Measurements from ENCODE around the gene HLA-G.
"Not testable (repeated sequence)": the region's sequence is repeated elsewhere in the genome, so short reads cannot be mapped to it uniquely, and the experiment has no call there.

HLA-G gene

GRCh38 chr6:29827579-29828470 lies at the start of gene HLA-G:
TSS of gene HLA-G (plus strand) at chr6:29827825. CDS start at chr6:29827845, 20 bp downstream.
- DNase-seq (ENCODE audit: low spot score): no peak

- DNase-seq (ENCODE audit: low spot score): not testable (repeated sequence)
Observed at GRCh38 chr6:29780019-29780698, 47.5 kb upstream of the HLA-G start.

- no peak for DNase-seq (ENCODE audit: low spot score)
Observed at GRCh38 chr6:29789176-29789575, 38.4 kb upstream of the HLA-G start.

DNA sequence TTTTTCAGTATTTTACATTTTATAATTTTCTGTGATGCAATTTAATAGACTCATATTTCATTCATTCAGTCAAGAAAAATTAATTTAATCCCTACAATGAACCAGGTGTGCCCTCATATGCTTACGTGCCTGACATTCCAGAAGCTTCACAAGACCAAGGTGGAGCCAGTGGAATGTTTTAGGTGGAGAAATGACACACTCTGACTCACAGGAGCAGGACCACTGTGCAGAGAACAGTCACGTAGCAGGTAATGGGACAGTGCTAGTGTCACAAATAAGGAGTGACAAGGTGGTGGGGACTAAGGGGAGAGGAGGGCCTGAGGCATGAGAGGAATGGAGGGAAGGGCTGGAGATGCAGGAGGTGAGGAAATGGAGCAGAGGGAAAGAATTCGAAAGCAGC lies 37.0 kb upstream of the HLA-G start:
- no peak for DNase-seq (ENCODE audit: low spot score)

- no peak for DNase-seq (ENCODE audit: low spot score)
Observed at GRCh38 chr6:29791162-29791561, 36.5 kb upstream of the HLA-G start.

GRCh38 chr6:29791786-29792122 lies 35.9 kb upstream of the HLA-G start:
- no peak for DNase-seq (ENCODE audit: low spot score)

GRCh38 chr6:29792123-29793035 lies 35.2 kb upstream of the HLA-G start:
- DNase-seq (ENCODE audit: low spot score): no peak

- no peak for DNase-seq (ENCODE audit: low spot score)
Observed at GRCh38 chr6:29793036-29793356, 34.6 kb upstream of the HLA-G start.

GRCh38 chr6:29793796-29794195 lies 33.8 kb upstream of the HLA-G start:
- DNase-seq (ENCODE audit: low spot score): no peak

- no peak for DNase-seq (ENCODE audit: low spot score)
Observed at GRCh38 chr6:29796026-29796425, 31.6 kb upstream of the HLA-G start.

DNA sequence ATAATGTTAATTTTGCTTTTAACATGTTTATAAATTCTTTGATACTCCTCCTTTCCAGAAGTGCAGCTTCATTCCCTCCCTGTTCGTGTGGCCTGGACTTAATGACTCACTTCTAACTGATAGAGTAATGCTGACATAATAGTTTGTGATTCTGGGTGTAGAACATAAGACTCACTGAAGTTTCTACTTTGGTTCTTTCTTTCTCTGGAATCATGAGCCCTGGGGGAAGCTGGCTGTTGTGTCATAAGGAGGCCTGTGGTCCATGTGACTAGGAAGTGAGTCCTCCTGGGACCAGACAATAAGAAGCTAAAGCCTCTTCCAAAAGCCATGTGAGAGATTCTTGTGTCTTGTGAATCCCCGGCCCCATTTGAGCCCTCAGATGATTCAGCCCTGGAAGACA lies 30.5 kb upstream of the HLA-G start:
- DNase-seq (ENCODE audit: low spot score): no peak

DNA sequence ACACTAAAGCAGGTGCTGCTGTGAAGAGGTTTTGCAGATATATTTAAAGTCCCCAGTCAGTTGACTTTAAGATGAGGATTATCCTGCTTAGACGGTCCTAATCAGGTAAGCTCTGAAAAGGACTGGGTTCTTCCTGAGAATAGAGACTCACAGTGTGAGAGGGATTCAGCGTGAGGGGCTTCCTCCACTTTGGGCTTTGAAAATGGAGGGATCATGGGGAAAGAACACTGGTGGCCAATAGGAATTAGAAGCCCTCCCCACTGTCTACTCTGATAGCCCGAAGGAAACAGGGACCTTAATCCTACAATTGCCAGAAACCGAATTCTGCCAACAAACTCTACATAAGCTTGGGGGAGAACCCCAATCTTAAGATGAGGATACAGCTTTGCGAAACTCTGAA lies 29.7 kb upstream of the HLA-G start:
- DNase-seq (ENCODE audit: low spot score): no peak

GRCh38 chr6:29800254-29800653 lies 27.4 kb upstream of the HLA-G start:
- DNase-seq (ENCODE audit: low spot score): no peak

DNA sequence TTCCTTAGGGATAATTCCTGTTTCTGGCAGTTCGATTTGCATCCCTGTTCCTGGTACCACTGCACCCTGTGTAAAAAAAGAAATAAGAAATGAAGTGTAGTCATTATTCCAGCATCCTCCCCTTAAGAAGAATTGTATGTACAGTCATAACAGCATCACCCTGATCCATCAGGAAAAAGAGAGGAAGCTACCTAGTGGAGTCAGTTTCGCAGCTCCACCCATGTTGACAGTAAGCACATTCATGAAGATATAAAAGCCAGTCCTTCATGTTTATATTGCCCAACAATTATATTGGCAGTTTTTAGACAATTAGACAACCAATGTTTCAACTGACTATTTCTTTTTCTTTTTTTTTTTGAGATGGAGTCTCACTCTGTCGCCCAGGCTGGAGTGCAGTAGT lies 21.2 kb upstream of the HLA-G start:
- DNase-seq (ENCODE audit: low spot score): no peak

GRCh38 chr6:29809249-29809648 lies 18.4 kb upstream of the HLA-G start:
- DNase-seq (ENCODE audit: low spot score): no peak

DNA sequence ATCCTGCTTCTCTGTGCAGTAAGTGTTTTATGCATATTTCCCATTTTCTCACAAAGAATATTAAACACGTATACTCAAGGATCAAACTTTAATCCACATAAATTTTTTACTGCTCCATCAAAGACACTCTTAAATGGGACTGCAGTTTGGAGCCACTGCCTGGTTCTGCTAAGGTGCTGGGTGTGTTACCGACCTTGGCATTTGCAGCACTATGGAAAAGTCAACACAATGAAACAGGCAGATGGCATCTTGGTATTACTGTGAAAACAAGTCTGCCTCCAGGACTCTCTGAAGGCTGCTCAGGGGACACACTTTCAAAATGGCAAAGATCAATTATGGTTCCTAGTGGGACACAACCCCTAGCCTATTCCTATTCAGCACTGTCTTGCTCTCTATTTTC lies 17.3 kb upstream of the HLA-G start:
- no peak for DNase-seq (ENCODE audit: low spot score)

DNA sequence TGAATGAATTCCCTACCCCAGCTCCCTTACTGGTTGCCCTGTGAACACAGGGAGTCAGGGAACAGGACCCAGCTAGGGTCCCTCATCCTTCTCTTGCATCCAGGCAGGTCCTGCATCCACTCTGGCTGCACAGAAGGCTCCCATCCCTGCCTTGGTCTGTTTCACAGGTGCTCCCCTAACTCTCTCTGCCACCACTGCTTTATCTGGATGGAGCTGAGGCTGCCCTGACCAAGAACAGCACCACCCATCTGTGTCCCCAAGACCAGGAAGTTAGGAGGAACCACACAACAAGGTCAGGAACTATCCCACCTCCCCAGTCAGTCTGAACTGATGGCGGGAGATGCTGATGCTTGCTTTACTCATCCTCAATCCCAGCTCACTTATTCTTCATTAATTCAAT lies 16.2 kb upstream of the HLA-G start:
- DNase-seq (ENCODE audit: low spot score): no peak

GRCh38 chr6:29813066-29813465 lies 14.6 kb upstream of the HLA-G start:
- no peak for DNase-seq (ENCODE audit: low spot score)

DNA sequence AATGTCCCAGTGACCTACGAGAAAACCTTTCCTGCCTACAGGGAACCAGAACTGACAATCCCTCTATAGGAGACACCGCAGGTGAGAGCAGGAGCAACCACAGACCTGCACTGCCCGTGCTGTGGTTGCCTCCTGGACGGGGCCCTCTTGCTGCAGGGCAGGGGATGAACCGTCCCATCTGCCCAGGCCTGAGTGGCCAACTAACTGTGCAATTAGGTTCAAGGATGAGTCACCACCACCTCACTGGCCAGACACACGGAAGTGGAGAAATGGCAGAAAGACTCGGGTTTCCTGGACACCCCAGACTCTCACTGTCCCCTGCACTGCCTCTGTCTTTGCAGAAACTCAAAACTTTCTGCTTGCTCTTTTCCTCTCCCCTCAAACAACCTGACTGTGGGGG lies 13.8 kb upstream of the HLA-G start:
- DNase-seq (ENCODE audit: low spot score): no peak

GRCh38 chr6:29814379-29815117 lies 13.1 kb upstream of the HLA-G start:
- DNase-seq (ENCODE audit: low spot score): no peak

DNA sequence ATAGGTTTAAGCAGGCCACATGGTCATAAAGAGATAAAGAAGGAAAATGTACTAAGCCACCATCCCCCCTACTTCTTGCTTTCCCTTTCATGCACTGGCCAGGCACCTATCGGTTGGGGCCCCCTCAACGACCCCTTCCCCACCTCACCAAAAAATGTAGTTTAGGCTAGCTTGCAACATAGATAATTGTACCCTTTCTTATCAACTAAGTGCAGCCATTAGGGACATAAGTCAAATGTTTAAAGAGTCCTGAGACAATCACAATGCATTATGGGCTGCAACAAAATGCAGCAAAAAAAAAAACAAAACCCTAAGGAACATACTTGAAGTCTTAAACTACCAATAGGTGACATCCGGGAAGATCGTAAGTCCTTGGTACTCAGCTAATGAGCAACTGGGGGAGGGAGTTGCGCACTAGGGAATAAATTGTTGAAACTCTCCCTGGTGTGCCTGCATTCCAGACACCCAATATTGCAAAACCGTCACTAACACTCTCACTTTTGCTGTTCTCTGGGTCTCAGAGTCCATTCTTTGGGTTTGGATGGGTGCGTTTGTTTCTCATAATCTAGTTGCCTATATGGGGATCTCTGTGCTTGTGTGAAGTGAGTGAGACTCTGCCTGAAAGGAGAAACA lies 12.4 kb upstream of the HLA-G start:
- DNase-seq (ENCODE audit: low spot score): no peak

DNA sequence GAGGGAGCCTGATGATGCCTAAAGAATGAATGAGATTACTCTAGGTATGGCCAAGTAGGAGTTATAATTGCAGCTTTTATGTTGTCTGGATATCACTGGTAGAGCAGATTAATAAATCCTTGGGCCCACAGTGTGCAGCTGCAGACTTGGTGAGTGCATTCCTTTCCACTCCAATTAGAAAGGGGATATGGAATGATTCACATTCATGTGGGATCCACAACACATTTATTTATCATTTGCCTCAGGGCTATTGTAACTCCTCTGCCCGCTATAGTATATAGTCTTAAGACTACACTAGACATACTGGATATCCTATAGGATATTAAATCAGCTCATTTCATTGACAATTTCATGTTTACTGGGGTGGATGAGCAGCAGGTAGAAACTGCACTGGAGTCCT lies 11.6 kb upstream of the HLA-G start:
- no peak for DNase-seq (ENCODE audit: low spot score)

All from hematopoietic multipotent progenitor cell treated with erythropoietin and hydrocortisone succinate and interleukin-3 and kit ligand, for 17 days (in vitro differentiated cells).